Thyroid gland (tissue), 4 donors: Measurements from ENCODE around the gene PLCH1. TPM values are rescaled to one million over a fixed set of nuclear protein-coding genes. Genes with fewer than 3 reads are reported as not detected.

Source experiments
- DNase-seq, 2 donors: peaks; one replicate each; pipeline ENCODE4 v3.0.0-alpha.2; 2019
- H3K27ac ChIP-seq, 3 donors: fragments of 200-600 bp; sonication (generic); 1 replicate in 2 of 3; 2 replicates in 1 of 3; pipeline ENCODE4 v1.5.1; 2016 to 2019; ENCODE audit warnings: mild to moderate bottlenecking in 1 of 3, moderate library complexity in 1 of 3
- H3K27me3 ChIP-seq: fragments of 200-600 bp; sonication (generic); one replicate; pipeline ENCODE4 v1.5.1; 2019
- H3K36me3 ChIP-seq, 2 donors: fragments of 200-600 bp; sonication (generic); one replicate each; pipeline ENCODE4 v1.5.1; 2016 to 2019
- H3K4me1 ChIP-seq, 2 donors: fragments of 200-600 bp; sonication (generic); one replicate each; pipeline ENCODE4 v1.5.1; 2017 to 2019
- H3K4me3 ChIP-seq, 3 donors: fragments of 200-600 bp; sonication (generic); replicated peaks in 1 of 3; 1 replicate in 2 of 3; 2 replicates in 1 of 3; pipeline ENCODE4 v1.5.1; 2016; ENCODE audit warnings: mild to moderate bottlenecking in 1 of 3
- H3K9me3 ChIP-seq: fragments of 200-600 bp; sonication (generic); one replicate; pipeline ENCODE4 v1.5.1; 2017
- POLR2A ChIP-seq, 2 donors: fragments of 450-650 bp; IDR thresholded peaks; one replicate each; pipeline ENCODE4 v1.6.1; 2017; ENCODE audit warnings: antibody characterized with exemption in 2 of 2, mild to moderate bottlenecking in 2 of 2, moderate library complexity in 1 of 2
- WGBS, 2 donors: methylation state at CpG; one replicate each; pipeline ENCODE4 v1.1.5; 2017; 5-methylcytosine and 5-hydroxymethylcytosine counted together
- intact Hi-C: fragments of 100-400 bp; cut with DNase I; formaldehyde crosslinking; loops from one replicate; pipeline ENCODE4 v1.15.1; 2023
- total RNA-seq, 4 donors: library from RNA; depleted of rRNA; stranded (reverse); fragments of >200 nt; gene quantifications; one replicate each; pipeline ENCODE4 v1.2.3, GENCODE V29; 2016
- TF ChIP-seq, protein P1 (sequence below), 6 experiments: fragments of 200-600 bp in 3 of 6; fragments of 450-650 bp in 3 of 6; sonication (generic) in 3 of 6; IDR thresholded peaks; one replicate each; pipeline ENCODE4 v1.5.1; 2016 to 2019; ENCODE audit warnings: antibody characterized with exemption in 6 of 6, mild to moderate bottlenecking in 2 of 6, inconsistent platforms in 1 of 6, moderate library complexity in 1 of 6

Gene PLCH1
- total RNA-seq, 4 donors from 2014 or later: 4.3 to 20.6 (median 14.1) TPM

DNA sequence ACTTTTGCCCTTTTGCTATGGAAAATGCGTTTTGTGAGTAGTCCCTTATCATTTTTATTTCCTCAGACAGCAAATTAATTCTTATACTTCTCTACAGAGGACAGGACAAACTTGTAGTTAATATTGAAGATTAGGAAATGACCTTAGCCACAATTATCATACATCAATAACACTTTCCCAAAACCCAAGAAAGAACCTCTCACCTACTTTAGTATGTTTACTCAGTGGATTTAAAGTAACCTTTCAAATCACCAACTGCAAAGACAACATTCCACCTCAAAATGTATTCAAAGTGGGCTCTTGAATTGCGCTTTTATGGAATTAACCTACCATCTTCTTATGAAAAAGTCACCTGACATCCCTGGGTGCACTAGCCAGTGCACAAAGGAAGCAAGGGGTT is 107.3 kb downstream of the PLCH1 start:
- H3K9me3 ChIP-seq: no peaks in the 10 kb centered on the region
- no peaks in the 10 kb centered on the region for H3K27me3 ChIP-seq
- no peak for TF ChIP-seq POLR2A (IDR thresholded peaks at IDR 0.05)
- TF ChIP-seq, protein P1, sequence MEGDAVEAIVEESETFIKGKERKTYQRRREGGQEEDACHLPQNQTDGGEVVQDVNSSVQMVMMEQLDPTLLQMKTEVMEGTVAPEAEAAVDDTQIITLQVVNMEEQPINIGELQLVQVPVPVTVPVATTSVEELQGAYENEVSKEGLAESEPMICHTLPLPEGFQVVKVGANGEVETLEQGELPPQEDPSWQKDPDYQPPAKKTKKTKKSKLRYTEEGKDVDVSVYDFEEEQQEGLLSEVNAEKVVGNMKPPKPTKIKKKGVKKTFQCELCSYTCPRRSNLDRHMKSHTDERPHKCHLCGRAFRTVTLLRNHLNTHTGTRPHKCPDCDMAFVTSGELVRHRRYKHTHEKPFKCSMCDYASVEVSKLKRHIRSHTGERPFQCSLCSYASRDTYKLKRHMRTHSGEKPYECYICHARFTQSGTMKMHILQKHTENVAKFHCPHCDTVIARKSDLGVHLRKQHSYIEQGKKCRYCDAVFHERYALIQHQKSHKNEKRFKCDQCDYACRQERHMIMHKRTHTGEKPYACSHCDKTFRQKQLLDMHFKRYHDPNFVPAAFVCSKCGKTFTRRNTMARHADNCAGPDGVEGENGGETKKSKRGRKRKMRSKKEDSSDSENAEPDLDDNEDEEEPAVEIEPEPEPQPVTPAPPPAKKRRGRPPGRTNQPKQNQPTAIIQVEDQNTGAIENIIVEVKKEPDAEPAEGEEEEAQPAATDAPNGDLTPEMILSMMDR (IDR thresholded peaks at IDR 0.05): no peak
- 73 to 89% methylated on average over 2 of the region's 2 CpGs for WGBS, 2 donors
- intact Hi-C loops: no loop called here
- H3K4me1 ChIP-seq: peaks cover 0 to 5% of the 10 kb centered on the region in 2 donors
- no peak overlapping the region for H3K4me3 ChIP-seq
- H3K36me3 ChIP-seq: no peaks in the 10 kb centered on the region
- H3K27ac ChIP-seq: no peak overlapping the region
- no peak for DNase-seq

DNA sequence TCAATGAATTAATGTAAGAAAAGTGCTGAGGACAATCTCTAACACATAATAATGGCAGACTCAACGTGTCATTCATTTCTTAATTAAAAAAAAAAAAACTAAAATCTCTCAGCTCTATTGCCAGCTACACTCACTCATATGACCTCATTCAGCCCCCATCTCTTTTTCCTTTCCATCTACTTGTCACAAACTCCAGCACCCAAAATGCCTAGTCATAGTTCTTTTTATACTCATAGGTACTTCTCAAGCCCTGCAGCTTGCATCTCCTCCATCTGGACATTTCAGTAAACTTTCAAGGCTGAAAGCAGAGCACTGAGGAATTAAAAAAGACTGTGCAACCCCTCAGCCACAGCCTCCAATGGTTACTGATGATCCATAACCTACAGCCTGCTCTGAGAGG is 109.8 kb downstream of the PLCH1 start:
- TF ChIP-seq, protein P1 (IDR thresholded peaks at IDR 0.05): no peak
- no peak for TF ChIP-seq POLR2A (IDR thresholded peaks at IDR 0.05)
- Histone ChIP-seq H3K4me3 (no peak overlapping the region), H3K9me3 (no peaks in the 10 kb centered on the region), H3K4me1 (peaks cover 0 to 5% of the 10 kb centered on the region in 2 donors), H3K36me3 (no peaks in the 10 kb centered on the region), H3K27ac (no peak overlapping the region), H3K27me3 (no peaks in the 10 kb centered on the region)
- intact Hi-C loops: no loop called here
- WGBS, 2 donors: 81 to 85% methylated on average over 1 of the region's 1 CpG
- DNase-seq: no peak

DNA sequence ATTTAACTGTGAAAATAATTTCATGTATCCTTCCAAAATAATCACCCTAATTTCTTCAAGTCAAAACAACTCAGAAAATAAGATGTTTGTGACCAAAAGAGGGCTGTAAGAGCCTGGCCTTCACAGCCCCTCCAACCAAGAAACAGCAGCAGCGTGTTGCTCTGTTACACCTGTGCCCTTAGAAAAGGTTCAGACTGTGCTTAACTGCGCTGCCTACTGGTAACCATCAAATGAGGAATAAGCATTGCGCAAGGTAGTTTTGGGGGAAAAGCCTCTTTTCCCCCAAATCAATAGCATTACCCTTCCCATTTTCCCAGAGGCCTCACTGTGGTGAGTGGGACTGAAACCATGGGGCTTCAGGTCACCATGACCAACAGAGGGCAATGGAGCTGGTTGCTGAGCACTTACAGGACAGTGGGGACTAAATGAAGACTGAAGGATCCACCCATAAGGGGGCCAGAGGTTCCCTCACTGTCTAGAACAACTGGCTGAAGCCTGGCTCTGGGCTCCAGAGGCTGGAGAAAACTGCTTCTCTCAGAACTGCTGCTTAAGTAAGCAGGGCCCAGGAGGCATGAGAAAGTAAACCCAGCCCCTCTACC is 110.7 kb downstream of the PLCH1 start:
- no peaks in the 10 kb centered on the region for H3K9me3 ChIP-seq

DNA sequence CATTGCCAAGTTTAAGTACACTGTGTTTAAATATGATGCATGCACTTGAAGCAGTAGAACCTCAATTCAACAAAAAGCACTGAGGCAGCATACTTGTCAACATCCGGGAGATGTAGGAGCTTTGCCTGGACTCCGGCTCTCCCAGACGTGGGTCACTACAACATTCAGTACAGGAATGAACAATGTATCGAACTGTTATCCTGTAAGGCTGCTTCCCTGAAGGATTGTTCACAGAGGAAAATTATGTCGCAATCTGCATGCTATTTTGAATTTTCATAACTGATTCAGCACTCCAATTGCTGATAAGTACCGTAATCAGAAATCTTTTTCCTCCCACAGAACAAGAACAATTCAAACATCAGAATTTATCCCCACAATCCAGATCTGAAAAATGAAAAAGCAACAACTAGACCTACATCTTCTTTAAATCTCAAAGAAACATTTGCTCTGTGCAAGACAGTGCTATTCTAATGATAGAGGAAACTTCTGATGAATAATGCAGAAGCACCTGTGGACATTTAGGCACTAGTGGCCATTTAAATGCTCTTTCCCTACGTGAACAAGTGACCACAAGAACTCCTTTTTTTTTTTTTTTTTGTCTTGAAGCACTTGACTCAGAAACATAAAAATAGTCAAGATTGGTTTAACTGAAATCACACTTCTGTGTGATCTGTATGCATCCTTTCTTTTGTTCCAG is 113.4 kb downstream of the PLCH1 start:
- 77 to 83% methylated on average over 7 of the region's 7 CpGs for WGBS, 2 donors
- Histone ChIP-seq H3K27me3 (no peaks in the 10 kb centered on the region), H3K27ac (no peak overlapping the region), H3K9me3 (no peaks in the 10 kb centered on the region), H3K4me1 (no peaks in the 10 kb centered on the region), H3K4me3 (no peak overlapping the region), H3K36me3 (no peaks in the 10 kb centered on the region)
- TF ChIP-seq POLR2A (IDR thresholded peaks at IDR 0.05): no peak
- TF ChIP-seq, protein P1 (IDR thresholded peaks at IDR 0.05): no peak
- no peak for DNase-seq
- intact Hi-C loops: no loop called here

More for the DNA sequence above, 110.7 kb downstream of the PLCH1 start:
- H3K27me3 ChIP-seq: no peaks in the 10 kb centered on the region
- no peak overlapping the region for H3K27ac ChIP-seq
- intact Hi-C loops: no loop called here
- DNase-seq: no peak
- TF ChIP-seq, protein P1 (IDR thresholded peaks at IDR 0.05): no peak
- TF ChIP-seq POLR2A (IDR thresholded peaks at IDR 0.05): no peak
- H3K4me1 ChIP-seq: peaks cover 0 to 5% of the 10 kb centered on the region in 2 donors
- no peaks in the 10 kb centered on the region for H3K36me3 ChIP-seq
- H3K4me3 ChIP-seq: no peak overlapping the region
- WGBS, 2 donors: 96 to 99% methylated on average over 3 of the region's 3 CpGs

DNA sequence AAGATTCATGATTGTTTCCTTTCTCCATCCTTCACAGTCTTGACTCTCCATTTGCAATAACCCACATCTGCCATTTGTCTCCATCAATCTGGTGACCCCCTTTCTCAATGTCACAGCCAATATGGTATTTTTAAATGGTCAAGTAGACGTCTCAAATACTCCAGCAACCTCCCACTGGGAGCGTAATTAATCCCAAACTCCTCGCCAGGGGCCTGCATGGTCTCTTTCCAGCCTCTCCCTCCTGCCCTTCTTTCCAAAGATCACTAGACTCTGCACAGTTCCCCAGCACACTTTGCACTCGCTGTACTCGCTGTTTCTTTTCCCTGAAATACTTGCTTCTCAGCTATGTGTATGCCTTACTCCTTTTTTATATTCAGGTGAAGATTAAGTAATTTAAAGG is 115.3 kb downstream of the PLCH1 start:
- no peaks in the 10 kb centered on the region for H3K36me3 ChIP-seq
- 76 to 82% methylated on average over 5 of the region's 5 CpGs for WGBS, 2 donors
- no peaks in the 10 kb centered on the region for H3K27me3 ChIP-seq
- H3K9me3 ChIP-seq: no peaks in the 10 kb centered on the region
- H3K4me1 ChIP-seq: no peaks in the 10 kb centered on the region
- no peak for DNase-seq
- no peak for TF ChIP-seq POLR2A (IDR thresholded peaks at IDR 0.05)
- TF ChIP-seq, protein P1 (IDR thresholded peaks at IDR 0.05): no peak
- H3K27ac ChIP-seq: no peak overlapping the region
- H3K4me3 ChIP-seq: no peak overlapping the region
- intact Hi-C loops: no loop called here
